Peyer's patch (tissue), 4 donors: ENCODE data around the gene TLE5. TPM values are rescaled to one million over a fixed set of nuclear protein-coding genes. Genes with fewer than 3 reads are reported as not detected.

Experiments
- DNase-seq, 3 donors: peaks; one replicate each; pipeline ENCODE4 v3.0.0-alpha.2; 2017 to 2019
- H3K27ac ChIP-seq, 4 donors: fragments of 200-600 bp; sonication (generic); one replicate each; pipeline ENCODE4 v1.5.1; 2016 to 2019
- H3K27me3 ChIP-seq, 2 donors: fragments of 200-600 bp; sonication (generic); one replicate each; pipeline ENCODE4 v1.5.1; 2019
- H3K36me3 ChIP-seq, 3 donors: fragments of 200-600 bp; sonication (generic); one replicate each; pipeline ENCODE4 v1.5.1; 2016 to 2019
- H3K4me1 ChIP-seq, 4 donors: fragments of 200-600 bp; sonication (generic); one replicate each; pipeline ENCODE4 v1.5.1; 2016 to 2019
- H3K4me3 ChIP-seq, 4 donors: fragments of 200-600 bp; sonication (generic); 1 replicate in 3 of 4; 2 replicates in 1 of 4; pipeline ENCODE4 v1.5.1; 2016 to 2019; ENCODE audit warnings: mild to moderate bottlenecking in 1 of 4
- H3K9me3 ChIP-seq, 4 donors: fragments of 200-600 bp; sonication (generic); one replicate each; pipeline ENCODE4 v1.5.1; 2016 to 2019; ENCODE audit warnings: mild to moderate bottlenecking in 1 of 4
- CTCF ChIP-seq, 6 experiments: fragments of 450-650 bp in 4 of 6; fragments of 200-600 bp in 2 of 6; sonication (generic) in 1 of 6; IDR thresholded peaks; one replicate each; pipeline ENCODE4 v1.5.1; 2017 to 2019; ENCODE audit warnings: antibody characterized with exemption in 6 of 6, mild to moderate bottlenecking in 3 of 6, moderate library complexity in 1 of 6
- POLR2A ChIP-seq, 2 donors: fragments of 450-650 bp; IDR thresholded peaks; one replicate each; pipeline ENCODE4 v1.5.1; 2017; ENCODE audit warnings: antibody characterized with exemption in 2 of 2, mild to moderate bottlenecking in 2 of 2, moderate library complexity in 2 of 2
- total RNA-seq, 4 donors: library from RNA; depleted of rRNA; stranded (reverse); fragments of >200 nt; gene quantifications; one replicate each; pipeline ENCODE4 v1.1.0, GENCODE V29; 2016

The TLE5 gene
- total RNA-seq, result 100 to 1,000 TPM; 134 to 366 (median 289) TPM

- Histone ChIP-seq H3K9me3 (no peaks in the 10 kb centered on the region), H3K4me1 (peaks cover 0 to 35% (median 12%) of the 10 kb centered on the region in 4 donors), H3K27ac (peak within 1 kb of the TSS; percentile 94 to 100 (median 98)), H3K27me3 (no peaks in the 10 kb centered on the region), H3K36me3 (peaks cover 0 to 23% (median 0%) of the 10 kb centered on the region in 3 donors), H3K4me3 (peak within 1 kb of the TSS; percentile 79 to 96 (median 86))
- TF ChIP-seq POLR2A (IDR thresholded peaks at IDR 0.05), result no peak
- no peak for TF ChIP-seq CTCF (IDR thresholded peaks at IDR 0.05)
- DNase-seq, result peak; percentile 69 to 87 (median 87)
These were observed at the start of gene TLE5 for GRCh38 chr19:3062165-3063105. Gene TLE5 (minus strand): TSS chr19:3062495. CDS start chr19:3062200, 295 bp downstream.

GRCh38 chr19:3111586-3112247 is 49.4 kb upstream of the TLE5 start:
- Histone ChIP-seq H3K9me3 (no peaks in the 10 kb centered on the region), H3K27ac (no peak overlapping the region), H3K4me1 (peaks cover 0 to 16% (median 0%) of the 10 kb centered on the region in 4 donors), H3K36me3 (peaks cover 0 to 56% (median 0%) of the 10 kb centered on the region in 3 donors), H3K4me3 (no peak overlapping the region), H3K27me3 (no peaks in the 10 kb centered on the region)
- no peak for TF ChIP-seq POLR2A (IDR thresholded peaks at IDR 0.05)
- no peak for TF ChIP-seq CTCF (IDR thresholded peaks at IDR 0.05)
- DNase-seq, result no peak

- peaks cover 0 to 31% (median 3%) of the 10 kb centered on the region in 4 donors for H3K4me1 ChIP-seq
- DNase-seq, result no peak
- peaks cover 0 to 53% (median 0%) of the 10 kb centered on the region in 3 donors for H3K36me3 ChIP-seq
- no peak overlapping the region for H3K27ac ChIP-seq
- H3K27me3 ChIP-seq, result no peaks in the 10 kb centered on the region
- TF ChIP-seq CTCF (IDR thresholded peaks at IDR 0.05) (no peak), POLR2A (IDR thresholded peaks at IDR 0.05) (no peak)
- no peak overlapping the region for H3K4me3 ChIP-seq
- H3K9me3 ChIP-seq, result no peaks in the 10 kb centered on the region
These were observed 48.0 kb upstream of the TLE5 start for GRCh38 chr19:3110126-3110825.

- TF ChIP-seq CTCF (IDR thresholded peaks at IDR 0.05) (no peak), POLR2A (IDR thresholded peaks at IDR 0.05) (no peak)
- Histone ChIP-seq H3K27me3 (no peaks in the 10 kb centered on the region), H3K9me3 (no peaks in the 10 kb centered on the region), H3K4me1 (peaks cover 0 to 38% (median 3%) of the 10 kb centered on the region in 4 donors), H3K4me3 (no peak overlapping the region), H3K36me3 (peaks cover 0 to 45% (median 0%) of the 10 kb centered on the region in 3 donors), H3K27ac (no peak overlapping the region)
- no peak for DNase-seq
These were observed 47.2 kb upstream of the TLE5 start for GRCh38 chr19:3109491-3109890.

GRCh38 chr19:3108775-3109174 is 46.5 kb upstream of the TLE5 start:
- peak in 2 of 3 donors; percentile 77 to 87 for DNase-seq
- Histone ChIP-seq H3K27ac (peak overlapping the region in 1 of 4 donors; percentile 82), H3K4me1 (peaks cover 2 to 44% (median 8%) of the 10 kb centered on the region in 4 donors), H3K36me3 (peaks cover 0 to 38% (median 0%) of the 10 kb centered on the region in 3 donors), H3K9me3 (no peaks in the 10 kb centered on the region), H3K4me3 (no peak overlapping the region), H3K27me3 (no peaks in the 10 kb centered on the region)
- no peak for TF ChIP-seq POLR2A (IDR thresholded peaks at IDR 0.05)
- TF ChIP-seq CTCF (IDR thresholded peaks at IDR 0.05), result peak; percentile 62 to 84 (median 76)
